Testis (tissue), 2 donors: ENCODE measurements around the gene RNF180.

ENCODE experiments used
- POLR2A ChIP-seq: fragments of 450-650 bp; IDR thresholded peaks from one replicate; pipeline ENCODE4 v1.6.1; 2017; ENCODE audit warnings: antibody characterized with exemption, mild to moderate bottlenecking, moderate library complexity
- TF ChIP-seq, protein P1 (sequence below), 3 experiments: fragments of 450-650 bp in 2 of 3; fragments of 200-600 bp in 1 of 3; sonication (generic) in 1 of 3; IDR thresholded peaks; one replicate each; pipeline ENCODE4 v1.5.1; 2016 to 2019; ENCODE audit warnings: antibody characterized with exemption in 3 of 3, mild to moderate bottlenecking in 2 of 3, moderate library complexity in 1 of 3

GRCh38 chr5:64165500-64166200, at the start of gene RNF180:
- no peak for TF ChIP-seq POLR2A
- TF ChIP-seq, protein P1, sequence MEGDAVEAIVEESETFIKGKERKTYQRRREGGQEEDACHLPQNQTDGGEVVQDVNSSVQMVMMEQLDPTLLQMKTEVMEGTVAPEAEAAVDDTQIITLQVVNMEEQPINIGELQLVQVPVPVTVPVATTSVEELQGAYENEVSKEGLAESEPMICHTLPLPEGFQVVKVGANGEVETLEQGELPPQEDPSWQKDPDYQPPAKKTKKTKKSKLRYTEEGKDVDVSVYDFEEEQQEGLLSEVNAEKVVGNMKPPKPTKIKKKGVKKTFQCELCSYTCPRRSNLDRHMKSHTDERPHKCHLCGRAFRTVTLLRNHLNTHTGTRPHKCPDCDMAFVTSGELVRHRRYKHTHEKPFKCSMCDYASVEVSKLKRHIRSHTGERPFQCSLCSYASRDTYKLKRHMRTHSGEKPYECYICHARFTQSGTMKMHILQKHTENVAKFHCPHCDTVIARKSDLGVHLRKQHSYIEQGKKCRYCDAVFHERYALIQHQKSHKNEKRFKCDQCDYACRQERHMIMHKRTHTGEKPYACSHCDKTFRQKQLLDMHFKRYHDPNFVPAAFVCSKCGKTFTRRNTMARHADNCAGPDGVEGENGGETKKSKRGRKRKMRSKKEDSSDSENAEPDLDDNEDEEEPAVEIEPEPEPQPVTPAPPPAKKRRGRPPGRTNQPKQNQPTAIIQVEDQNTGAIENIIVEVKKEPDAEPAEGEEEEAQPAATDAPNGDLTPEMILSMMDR (IDR thresholded peaks at IDR 0.05): no peak
